ENCODE data around the gene FAM83C.
"Not testable (repeated sequence)": the region's sequence is repeated elsewhere in the genome, so short reads cannot be mapped to it uniquely, and the experiment has no call there.

FAM83C gene

GRCh38 chr20:35318502-35319157 is 26.4 kb upstream of the FAM83C start:
- in situ Hi-C loops (cut with MboI; ENCODE audit: low sequenced_read_pairs) = no loop called here

- in situ Hi-C loops (cut with MboI; ENCODE audit: low sequenced_read_pairs) = no loop called here
Measured at GRCh38 chr20:35317416-35318210, 25.4 kb upstream of the FAM83C start.

- in situ Hi-C loops (cut with MboI; ENCODE audit: low sequenced_read_pairs) = no loop called here
Measured at GRCh38 chr20:35316086-35316485, 23.9 kb upstream of the FAM83C start.

GRCh38 chr20:35315632-35316020 is 23.4 kb upstream of the FAM83C start:
- in situ Hi-C loops (cut with MboI; ENCODE audit: low sequenced_read_pairs) = not testable (repeated sequence)

- in situ Hi-C loops (cut with MboI; ENCODE audit: low sequenced_read_pairs) = no loop called here
Measured at GRCh38 chr20:35314816-35315631, 22.8 kb upstream of the FAM83C start.

- in situ Hi-C loops (cut with MboI; ENCODE audit: low sequenced_read_pairs) = no loop called here
Measured at GRCh38 chr20:35312318-35312717, 20.1 kb upstream of the FAM83C start.

GRCh38 chr20:35311822-35312221 is 19.6 kb upstream of the FAM83C start:
- in situ Hi-C loops (cut with MboI; ENCODE audit: low sequenced_read_pairs) = no loop called here

GRCh38 chr20:35311409-35311808 is 19.2 kb upstream of the FAM83C start:
- in situ Hi-C loops (cut with MboI; ENCODE audit: low sequenced_read_pairs) = no loop called here

GRCh38 chr20:35307666-35308653 is 15.7 kb upstream of the FAM83C start:
- in situ Hi-C loops (cut with MboI; ENCODE audit: low sequenced_read_pairs) = no loop called here

GRCh38 chr20:35306931-35307517 is 14.8 kb upstream of the FAM83C start:
- in situ Hi-C loops (cut with MboI; ENCODE audit: low sequenced_read_pairs) = no loop called here

- in situ Hi-C loops (cut with MboI; ENCODE audit: low sequenced_read_pairs) = no loop called here
Measured at GRCh38 chr20:35305682-35306556, 13.7 kb upstream of the FAM83C start.

GRCh38 chr20:35304956-35305355 is 12.7 kb upstream of the FAM83C start:
- in situ Hi-C loops (cut with MboI; ENCODE audit: low sequenced_read_pairs) = no loop called here

GRCh38 chr20:35303735-35304491 is 11.7 kb upstream of the FAM83C start:
- in situ Hi-C loops (cut with MboI; ENCODE audit: low sequenced_read_pairs) = no loop called here

- in situ Hi-C loops (cut with MboI; ENCODE audit: low sequenced_read_pairs) = no loop called here
Measured at GRCh38 chr20:35303382-35303734, 11.1 kb upstream of the FAM83C start.

- in situ Hi-C loops (cut with MboI; ENCODE audit: low sequenced_read_pairs) = no loop called here
Measured at GRCh38 chr20:35302421-35303335, 10.5 kb upstream of the FAM83C start.

- in situ Hi-C loops (cut with MboI; ENCODE audit: low sequenced_read_pairs) = no loop called here
Measured at GRCh38 chr20:35301426-35301825, 9.2 kb upstream of the FAM83C start.

- in situ Hi-C loops (cut with MboI; ENCODE audit: low sequenced_read_pairs) = no loop called here
Measured at GRCh38 chr20:35300469-35301262, 8.4 kb upstream of the FAM83C start.
